GM15510 (cell line): ENCODE results near the gene IDI2.

ENCODE experiments used
- POLR2A ChIP-seq: IDR thresholded peaks from 3 replicates; pipeline ENCODE4 v1.6.1; 2011; ENCODE audit warnings: borderline replicate concordance; ENCODE audit not compliant: insufficient read length; ENCODE audit errors: extremely low read depth

IDI2 gene

GRCh38 chr10:997266-998022 is 28.2 kb downstream of the IDI2 start:
- TF ChIP-seq POLR2A: no peak

DNA sequence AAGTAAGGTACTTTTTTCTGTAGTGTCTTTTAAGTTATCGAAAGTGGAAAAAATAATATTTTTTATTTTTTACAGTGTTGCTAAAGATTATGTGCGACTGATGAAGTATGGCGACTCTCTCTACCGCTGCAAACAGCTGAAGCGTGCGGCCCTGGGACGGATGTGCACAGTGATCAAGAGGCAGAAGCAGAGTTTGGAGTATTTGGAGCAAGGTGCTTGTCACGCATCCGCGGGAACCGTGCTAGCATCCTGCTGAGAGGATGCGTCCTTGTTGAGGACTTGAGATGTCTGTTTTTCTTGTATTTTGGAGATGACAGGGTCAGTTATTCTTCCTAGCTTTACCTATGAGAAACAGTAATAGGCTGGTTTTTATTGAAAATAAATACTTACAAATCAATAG is 29.6 kb downstream of the IDI2 start:
- no peak for TF ChIP-seq POLR2A

DNA sequence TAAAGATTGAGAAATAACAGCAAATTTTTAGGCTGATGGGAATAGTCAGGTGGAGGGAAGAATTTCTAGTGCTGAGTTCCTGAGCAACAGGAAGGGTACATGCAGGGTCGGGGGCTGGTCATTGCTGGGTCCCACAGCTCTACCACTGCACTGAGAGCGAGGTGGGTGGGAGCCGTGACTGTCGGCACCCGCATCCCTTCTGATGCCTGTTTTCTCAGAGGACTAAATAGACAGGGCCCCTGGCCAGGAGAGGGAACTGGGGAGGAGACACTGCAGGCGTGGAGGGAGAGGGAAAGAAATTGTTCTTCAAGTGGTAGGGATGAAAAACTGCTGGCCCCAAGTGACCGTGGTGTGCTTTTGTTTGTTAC is 30.1 kb downstream of the IDI2 start:
- no peak for TF ChIP-seq POLR2A

GRCh38 chr10:994836-995558 is 30.7 kb downstream of the IDI2 start:
- TF ChIP-seq POLR2A: no peak

DNA sequence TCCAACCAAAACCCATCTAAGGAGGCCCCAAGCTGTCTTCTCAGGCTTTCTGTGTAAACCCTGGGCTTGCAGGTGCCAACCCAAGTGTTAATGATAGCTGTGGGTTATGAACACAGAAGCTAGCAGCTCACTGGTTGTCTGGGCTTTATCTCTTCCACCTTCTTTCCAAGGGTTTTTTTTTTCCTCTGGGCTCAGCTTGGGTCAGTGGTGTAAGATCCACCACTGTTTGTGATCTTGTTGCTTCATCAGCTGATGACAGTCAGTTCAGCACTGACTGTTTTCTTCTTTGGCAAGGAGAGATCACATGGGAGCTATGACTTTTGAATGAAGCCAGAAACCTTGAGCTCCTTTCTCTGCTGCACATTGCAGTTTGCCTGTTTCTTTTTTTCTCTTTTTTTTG is 32.8 kb downstream of the IDI2 start:
- TF ChIP-seq POLR2A: no peak

- TF ChIP-seq POLR2A: no peak
Measured at GRCh38 chr10:992467-992866, 33.2 kb downstream of the IDI2 start.

GRCh38 chr10:990808-991207 is 34.9 kb downstream of the IDI2 start:
- TF ChIP-seq POLR2A: no peak

DNA sequence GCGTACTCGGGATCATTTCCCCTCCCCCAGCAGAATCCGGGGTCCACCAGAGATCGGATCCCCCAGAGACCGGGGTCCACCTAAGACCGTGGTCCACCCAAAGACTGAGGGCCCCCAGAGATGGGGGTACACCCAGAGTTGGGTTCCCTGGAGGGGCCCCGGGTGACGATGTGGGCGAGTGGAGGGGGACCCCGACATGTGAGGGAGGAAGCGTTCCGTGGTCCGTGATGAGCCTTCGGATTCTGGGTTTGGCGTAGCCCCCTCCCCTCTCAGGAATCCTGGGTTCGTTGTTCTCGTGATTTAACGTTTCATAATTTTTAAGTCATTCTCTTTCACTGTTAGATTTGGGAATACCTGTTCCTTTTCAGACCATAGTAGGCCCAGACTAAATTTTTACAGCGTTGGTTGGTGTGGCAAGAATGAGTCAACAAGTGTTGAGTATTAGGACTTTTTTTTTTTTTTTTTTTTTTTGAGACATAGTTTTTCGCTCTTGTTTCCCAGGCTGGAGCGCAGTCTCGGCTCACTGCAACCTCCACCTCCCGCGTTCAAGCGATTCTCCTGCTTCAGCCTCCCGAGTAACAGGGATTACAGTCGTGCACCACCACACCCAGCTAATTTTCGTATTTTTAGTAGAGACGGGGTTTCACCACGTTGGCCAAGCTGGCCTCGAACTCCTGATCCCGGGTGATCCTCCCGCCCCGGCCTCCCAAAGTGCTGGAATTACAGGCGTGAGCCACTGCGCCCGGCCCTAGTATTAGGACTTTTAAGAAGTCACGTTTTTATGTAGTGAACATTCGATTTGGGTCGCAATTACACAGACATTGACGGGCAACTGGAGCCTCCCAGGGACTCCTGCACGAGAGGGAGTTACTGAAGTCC is 36.8 kb downstream of the IDI2 start:
- no peak for TF ChIP-seq POLR2A

GRCh38 chr10:987870-988666 is 37.6 kb downstream of the IDI2 start, which contains the start of gene GTPBP4:
TSS of gene GTPBP4 (plus strand) at chr10:988434. CDS start at chr10:988480, 46 bp downstream.
- peak; percentile 60 for TF ChIP-seq POLR2A

- TF ChIP-seq POLR2A: no peak
Measured at GRCh38 chr10:987620-987869, 38.1 kb downstream of the IDI2 start.

GRCh38 chr10:986881-987619 is 38.6 kb downstream of the IDI2 start:
- no peak for TF ChIP-seq POLR2A

- no peak for TF ChIP-seq POLR2A
Measured at GRCh38 chr10:986137-986825, 39.4 kb downstream of the IDI2 start.

GRCh38 chr10:985361-985760 is 40.3 kb downstream of the IDI2 start:
- TF ChIP-seq POLR2A: no peak
